HG03025 (cell line): ENCODE measurements around the gene STX16.
"Not testable (repeated sequence)": the region's sequence is repeated elsewhere in the genome, so short reads cannot be mapped to it uniquely, and the experiment has no call there.

Experiments used
- ATAC-seq: cut with Tn5 transposase; IDR thresholded peaks from one replicate; pipeline ENCODE4 v1.9.1; 2021; ENCODE audit warnings: mild to moderate bottlenecking, moderate library complexity; ENCODE audit not compliant: unreplicated experiment, low FRiP score

STX16 gene

DNA sequence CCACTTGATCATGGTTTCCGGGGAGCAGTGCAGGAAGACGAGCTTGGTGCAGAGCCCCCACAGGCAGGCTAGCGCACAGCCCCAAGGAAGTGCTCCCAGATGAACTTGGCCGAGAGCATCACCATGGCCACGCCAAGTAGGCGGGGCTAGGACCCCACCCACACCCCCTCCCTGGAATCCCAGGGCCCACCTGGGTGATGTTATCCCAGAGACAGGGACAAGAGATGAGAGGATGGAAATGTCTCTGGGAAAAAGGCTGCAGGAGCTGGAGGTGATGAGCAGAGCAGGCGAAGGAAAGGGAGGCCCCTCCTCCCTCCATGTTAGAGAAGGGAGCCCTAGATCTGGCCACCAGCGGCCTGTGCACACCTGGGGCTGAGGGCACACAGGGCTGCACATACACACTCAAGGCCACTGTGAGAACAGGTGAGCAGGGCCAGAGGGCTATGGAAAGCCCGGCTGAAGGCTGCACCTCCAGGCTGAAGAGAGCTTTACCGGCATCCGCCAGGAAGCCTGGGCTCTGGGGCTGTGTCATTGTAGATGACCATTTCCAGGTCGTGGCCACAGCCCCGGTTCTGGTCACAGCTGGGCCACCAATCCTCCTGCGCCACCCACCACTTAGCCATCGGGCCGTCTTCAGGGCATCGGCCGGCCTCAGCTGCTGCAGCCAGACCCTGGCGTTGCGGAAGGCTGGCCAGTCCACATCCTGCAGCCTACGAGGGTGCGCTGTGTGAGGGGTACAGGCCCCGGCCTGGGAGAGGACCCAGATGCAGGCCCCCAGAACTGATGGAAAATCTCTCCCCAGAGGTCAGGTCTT, 66.4 kb downstream of the STX16 start:
- ATAC-seq: no peak

DNA sequence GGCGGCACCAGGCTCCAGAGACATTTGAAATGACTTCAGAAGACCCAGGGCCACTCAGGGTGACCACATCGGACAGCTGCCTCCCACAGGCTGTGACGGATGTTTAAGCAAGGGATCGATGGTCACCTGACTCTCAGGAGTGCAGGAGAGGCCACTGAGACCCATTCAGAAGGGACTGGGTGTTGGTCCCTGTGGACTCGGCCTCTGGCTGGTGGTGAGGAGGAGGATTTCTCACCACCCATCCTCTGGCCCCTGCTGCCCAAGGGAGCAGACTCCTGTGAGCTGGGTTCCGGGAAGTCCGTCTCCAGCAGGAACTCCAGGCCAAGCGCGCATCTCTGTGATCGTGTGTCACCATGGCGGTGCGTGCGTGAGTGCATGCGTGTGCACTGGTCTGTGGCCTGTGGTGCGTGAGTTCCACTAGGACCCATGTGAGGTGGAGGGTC, 67.1 kb downstream of the STX16 start:
- no peak for ATAC-seq

GRCh38 chr20:58718729-58719128, 67.6 kb downstream of the STX16 start:
- ATAC-seq: no peak

GRCh38 chr20:58719258-58719657, 68.2 kb downstream of the STX16 start:
- ATAC-seq: no peak

DNA sequence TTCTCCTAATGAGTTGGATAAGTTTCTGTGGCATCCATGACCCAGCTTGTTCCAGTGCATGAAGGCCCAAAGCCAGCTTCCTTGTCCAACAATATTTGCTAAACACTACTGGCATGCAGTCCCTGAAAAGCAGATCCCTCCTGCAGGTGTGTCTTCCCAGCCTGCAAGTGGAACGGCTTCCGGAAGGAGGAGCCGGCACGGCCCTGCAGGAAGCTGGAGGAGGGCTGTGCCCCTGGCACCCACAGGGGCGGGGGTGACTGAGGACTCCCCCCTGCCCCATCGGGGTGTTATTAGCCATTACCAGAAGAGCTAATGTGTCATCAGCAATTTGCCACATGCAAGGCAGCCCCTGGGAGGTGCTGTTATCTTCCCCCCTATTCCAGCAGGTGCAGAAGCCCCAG, 68.9 kb downstream of the STX16 start:
- ATAC-seq: no peak

DNA sequence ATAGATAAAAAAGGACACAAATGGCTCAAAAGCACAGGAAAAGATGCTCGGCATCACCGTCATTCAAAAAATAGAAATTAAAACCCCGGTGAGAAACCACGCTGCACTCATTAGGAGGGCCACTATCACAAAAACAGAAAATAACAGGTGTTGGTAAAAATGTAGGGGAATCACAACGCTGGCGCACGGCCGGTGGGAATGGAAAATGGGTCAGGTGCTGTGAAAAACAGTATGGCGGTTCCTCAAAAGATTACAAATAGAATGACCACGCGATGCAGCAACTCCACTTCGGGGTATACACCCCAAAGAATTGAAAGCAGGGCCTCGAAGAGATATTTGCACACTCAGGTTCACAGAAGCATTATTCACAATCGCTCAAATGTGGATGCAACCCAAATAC, 69.8 kb downstream of the STX16 start:
- ATAC-seq: no peak

DNA sequence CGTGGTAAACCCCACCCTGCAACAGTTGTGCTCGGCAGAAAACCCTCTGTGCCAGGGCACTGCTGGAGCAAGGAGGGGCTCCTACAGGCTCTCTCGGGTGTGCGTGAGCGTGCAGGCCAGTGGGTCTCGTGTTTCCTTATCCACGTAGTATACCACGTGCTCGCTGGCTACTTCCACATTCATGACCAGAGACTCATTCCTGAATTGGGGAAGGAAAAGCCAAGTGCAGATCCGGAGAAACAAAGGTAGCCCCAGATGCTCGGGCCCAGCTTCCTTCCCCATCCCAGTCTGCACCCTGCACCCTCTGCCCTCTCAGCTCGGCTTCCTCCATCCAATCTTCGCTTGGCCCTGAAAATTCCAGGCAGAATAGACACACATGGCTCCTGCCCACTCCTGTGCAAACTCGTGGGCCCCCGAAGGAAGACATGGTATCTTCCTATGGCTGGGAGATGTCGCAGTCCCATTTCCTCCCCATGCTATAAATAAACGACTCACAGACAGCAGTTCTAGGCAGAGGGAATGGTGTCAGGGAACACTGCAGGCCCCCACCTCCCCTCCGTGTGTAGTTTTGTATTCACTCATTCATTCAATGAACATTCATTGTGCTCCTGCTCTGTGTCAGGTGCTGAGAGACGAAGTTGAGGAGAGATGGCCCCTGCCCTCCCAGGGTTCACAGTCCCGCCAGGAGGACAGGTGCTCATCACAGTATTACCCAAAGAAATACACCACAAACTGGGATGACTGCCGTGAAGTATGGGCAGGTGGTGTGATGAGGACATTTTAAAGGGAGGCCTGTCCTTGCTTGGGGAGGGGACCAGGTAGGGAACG, 71.1 kb downstream of the STX16 start:
- no peak for ATAC-seq

GRCh38 chr20:58722877-58723627, 72.0 kb downstream of the STX16 start:
- no peak for ATAC-seq

DNA sequence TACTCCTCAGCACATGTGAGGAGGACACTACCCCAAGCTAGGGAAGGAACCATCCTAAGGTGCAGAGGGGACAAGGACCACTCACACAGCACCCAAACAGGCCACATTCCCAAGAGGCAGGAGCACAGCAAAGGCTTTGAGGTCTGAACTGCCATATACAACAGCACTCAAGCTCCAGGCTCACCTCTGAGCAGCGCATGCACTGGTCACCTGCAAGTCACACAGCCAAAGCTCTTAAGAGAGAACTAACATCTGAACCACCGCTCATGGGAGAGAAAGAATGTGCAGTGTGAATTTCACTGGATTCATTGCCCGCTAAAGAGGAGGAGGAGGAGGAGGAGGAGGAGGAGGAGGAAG, 72.5 kb downstream of the STX16 start:
- no peak for ATAC-seq

DNA sequence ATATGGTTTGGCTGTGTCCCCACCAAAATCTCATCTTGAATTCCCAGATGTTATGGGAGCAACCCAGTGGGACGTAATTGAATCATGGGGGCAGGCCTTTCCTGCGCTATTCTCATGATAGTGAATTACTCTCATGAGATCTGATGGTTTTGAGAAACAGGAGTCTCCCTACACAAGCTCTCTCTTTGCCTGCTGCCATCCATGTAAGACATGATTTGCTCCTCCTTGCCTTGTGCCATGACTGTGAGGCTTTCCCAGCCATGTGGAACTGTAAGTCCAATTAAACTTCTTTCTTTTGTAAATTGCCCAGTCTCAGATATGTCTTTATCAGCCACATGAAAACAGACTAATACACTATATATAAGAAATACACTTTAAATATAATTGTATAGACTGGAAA, 75.1 kb downstream of the STX16 start:
- ATAC-seq: not testable (repeated sequence)
